Stimulated activated CD4-positive, alpha-beta T cell treated with anti-CD3 and anti-CD28 coated beads, Interleukin-1b, Interleukin-23, amount 100 ng/mL, for 4 hours (primary cell): Measurements from ENCODE around the gene SYPL2.

Source experiments
- DNase-seq, 2 donors: peaks; one replicate each; pipeline ENCODE4 v3.0.0-alpha.2; 2020; ENCODE audit warnings: low read depth in 2 of 2

The SYPL2 gene

GRCh38 chr1:109491372-109491771 lies 25.0 kb downstream of the SYPL2 start:
- no peak for DNase-seq

GRCh38 chr1:109492779-109493178 lies 26.4 kb downstream of the SYPL2 start:
- DNase-seq = no peak

GRCh38 chr1:109493227-109493626 lies 26.9 kb downstream of the SYPL2 start:
- no peak for DNase-seq

GRCh38 chr1:109493805-109494539 lies 27.6 kb downstream of the SYPL2 start, which contains the start of gene CYB561D1:
CYB561D1 (plus strand) TSS chr1:109494094; CDS start chr1:109494140, 46 bp downstream.
- DNase-seq = peak; percentile 88 to 89

GRCh38 chr1:109495738-109496137 lies 29.4 kb downstream of the SYPL2 start:
- no peak for DNase-seq

GRCh38 chr1:109497449-109498160 lies 31.3 kb downstream of the SYPL2 start:
- no peak for DNase-seq

GRCh38 chr1:109498161-109498801 lies 31.9 kb downstream of the SYPL2 start:
- DNase-seq = peak in 1 of 2 donors; percentile 40

GRCh38 chr1:109499081-109499480 lies 32.7 kb downstream of the SYPL2 start:
- DNase-seq = no peak

GRCh38 chr1:109499661-109500536 lies 33.6 kb downstream of the SYPL2 start:
- peak in 1 of 2 donors; percentile 48 for DNase-seq

GRCh38 chr1:109500941-109501381 lies 34.6 kb downstream of the SYPL2 start:
- no peak for DNase-seq

- DNase-seq = no peak
Measured at GRCh38 chr1:109501644-109502363, 35.5 kb downstream of the SYPL2 start.

GRCh38 chr1:109502364-109502851 lies 36.1 kb downstream of the SYPL2 start:
- peak in 1 of 2 donors; percentile 34 for DNase-seq

GRCh38 chr1:109503935-109504334 lies 37.6 kb downstream of the SYPL2 start:
- no peak for DNase-seq

GRCh38 chr1:109504974-109505373 lies 38.6 kb downstream of the SYPL2 start:
- DNase-seq = no peak

GRCh38 chr1:109508001-109508872 lies 41.9 kb downstream of the SYPL2 start:
- no peak for DNase-seq

- no peak for DNase-seq
Measured at GRCh38 chr1:109508873-109509175, 42.5 kb downstream of the SYPL2 start.

GRCh38 chr1:109509176-109510134 lies 43.1 kb downstream of the SYPL2 start, which contains the start of gene AMIGO1:
AMIGO1 (minus strand) TSS chr1:109509727; CDS start chr1:109508912, 815 bp downstream.
- peak; percentile 52 to 69 for DNase-seq

GRCh38 chr1:109513110-109513710 lies 46.9 kb downstream of the SYPL2 start:
- DNase-seq = no peak
